Measurements from ENCODE around the gene ADAMTS18.

ADAMTS18 gene

GRCh38 chr16:77442078-77442477 is 7.2 kb upstream of the ADAMTS18 start:
- DNase-seq, result no peak
- H3K27ac ChIP-seq (ENCODE audit: low read depth, low read length), result no peak overlapping the region
- WGBS (ENCODE audit: extremely low coverage, insufficient coverage, low lambda C conversion rate), result no CpG with 5 or more reads among the region's 2 CpGs
- no peak overlapping the region for H3K4me2 ChIP-seq (ENCODE audit: low read length)
- no peak overlapping the region for H2BK120ac ChIP-seq (ENCODE audit: low read depth, low read length)
- H3K9ac ChIP-seq (ENCODE audit: low read length), result no peak overlapping the region
- no peaks in the 10 kb centered on the region for H3K79me1 ChIP-seq (ENCODE audit: low read length)
- peaks cover 2% of the 10 kb centered on the region for H3K4me1 ChIP-seq (ENCODE audit: control insufficient read depth, low read depth, low read length)
- H2BK15ac ChIP-seq (replicated peaks; ENCODE audit: low read depth), result no peak overlapping the region
- no peak overlapping the region for H3K23ac ChIP-seq (ENCODE audit: low read length)
- no peak overlapping the region for H2BK5ac ChIP-seq (ENCODE audit: low read length)
- no peak overlapping the region for H4K5ac ChIP-seq (ENCODE audit: low read length)
- no peak overlapping the region for H3K18ac ChIP-seq (ENCODE audit: low read length)
- no peak overlapping the region for H3K4me3 ChIP-seq (ENCODE audit: low read length)
- H2AK5ac ChIP-seq (ENCODE audit: low read length), result no peak overlapping the region
- no peaks in the 10 kb centered on the region for H3K36me3 ChIP-seq (ENCODE audit: control insufficient read depth, insufficient read depth, low read length)
- H3K79me2 ChIP-seq (ENCODE audit: control insufficient read depth, insufficient read depth, low read length), result no peaks in the 10 kb centered on the region
- H3K4ac ChIP-seq (ENCODE audit: low read depth, low read length), result no peak overlapping the region
- no peaks in the 10 kb centered on the region for H3K27me3 ChIP-seq (ENCODE audit: insufficient read depth, low read length, poor library complexity)
- no peak overlapping the region for H3K56ac ChIP-seq (ENCODE audit: low read length)
- H4K8ac ChIP-seq (ENCODE audit: low read depth, low read length), result no peak overlapping the region

DNA sequence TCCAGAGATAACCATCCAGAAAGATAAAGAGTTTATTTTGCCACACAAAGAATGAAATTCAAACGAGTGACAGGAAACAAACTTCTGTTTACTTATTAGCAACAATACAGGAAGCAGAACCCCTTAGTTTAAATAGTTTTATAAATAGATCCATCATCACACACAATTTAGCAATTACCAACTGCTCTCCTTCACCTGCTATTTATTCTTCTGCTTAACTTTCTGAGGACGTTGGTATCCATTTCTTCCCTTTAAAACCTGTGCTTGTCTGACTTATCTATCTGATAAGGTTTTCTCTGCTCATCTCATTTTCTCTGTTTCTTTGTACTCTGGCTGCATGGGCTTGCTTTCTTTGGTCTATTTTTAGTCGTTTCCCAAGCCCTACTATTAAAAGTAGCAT is 4.3 kb upstream of the ADAMTS18 start:
- H4K8ac ChIP-seq (ENCODE audit: low read depth, low read length), result no peak overlapping the region
- H3K4me1 ChIP-seq (ENCODE audit: control insufficient read depth, low read depth, low read length), result peaks cover 2% of the 10 kb centered on the region
- no peak overlapping the region for H3K4me3 ChIP-seq (ENCODE audit: low read length)
- peak overlapping the region; percentile 64 for H3K27ac ChIP-seq (ENCODE audit: low read depth, low read length)
- no peak overlapping the region for H3K23ac ChIP-seq (ENCODE audit: low read length)
- peak; percentile 24 for DNase-seq
- H3K79me1 ChIP-seq (ENCODE audit: low read length), result no peaks in the 10 kb centered on the region
- H2BK15ac ChIP-seq (replicated peaks; ENCODE audit: low read depth), result no peak overlapping the region
- H3K79me2 ChIP-seq (ENCODE audit: control insufficient read depth, insufficient read depth, low read length), result no peaks in the 10 kb centered on the region
- no peak overlapping the region for H3K18ac ChIP-seq (ENCODE audit: low read length)
- no peak overlapping the region for H3K56ac ChIP-seq (ENCODE audit: low read length)
- H3K27me3 ChIP-seq (ENCODE audit: insufficient read depth, low read length, poor library complexity), result no peaks in the 10 kb centered on the region
- no peaks in the 10 kb centered on the region for H3K36me3 ChIP-seq (ENCODE audit: control insufficient read depth, insufficient read depth, low read length)
- H2BK5ac ChIP-seq (ENCODE audit: low read length), result no peak overlapping the region
- no peak overlapping the region for H3K4me2 ChIP-seq (ENCODE audit: low read length)
- WGBS (ENCODE audit: extremely low coverage, insufficient coverage, low lambda C conversion rate), result no CpG with 5 or more reads among the region's 3 CpGs
- H4K5ac ChIP-seq (ENCODE audit: low read length), result no peak overlapping the region
- no peak overlapping the region for H2BK120ac ChIP-seq (ENCODE audit: low read depth, low read length)
- no peak overlapping the region for H2AK5ac ChIP-seq (ENCODE audit: low read length)
- H3K9ac ChIP-seq (ENCODE audit: low read length), result no peak overlapping the region
- no peak overlapping the region for H3K4ac ChIP-seq (ENCODE audit: low read depth, low read length)

GRCh38 chr16:77437859-77438258 is 3.0 kb upstream of the ADAMTS18 start:
- Histone ChIP-seq H3K4me3 (ENCODE audit: low read length) (no peak overlapping the region), H2BK5ac (ENCODE audit: low read length) (no peak overlapping the region)

GRCh38 chr16:77435272-77435820 is 512 bp upstream of the ADAMTS18 start:
- H3K4me2 ChIP-seq (ENCODE audit: low read length), result peak overlapping the region; percentile 23
- no peak overlapping the region for H3K23ac ChIP-seq (ENCODE audit: low read length)
- peaks cover 8% of the 10 kb centered on the region for H3K27me3 ChIP-seq (ENCODE audit: insufficient read depth, low read length, poor library complexity)
- H3K9ac ChIP-seq (ENCODE audit: low read length), result no peak overlapping the region
- no peaks in the 10 kb centered on the region for H3K36me3 ChIP-seq (ENCODE audit: control insufficient read depth, insufficient read depth, low read length)
- H4K5ac ChIP-seq (ENCODE audit: low read length), result no peak overlapping the region
- peak overlapping the region; percentile 51 for H3K56ac ChIP-seq (ENCODE audit: low read length)
- no CpG with 5 or more reads among the region's 20 CpGs for WGBS (ENCODE audit: extremely low coverage, insufficient coverage, low lambda C conversion rate)
- no peak overlapping the region for H3K27ac ChIP-seq (ENCODE audit: low read depth, low read length)
- no peaks in the 10 kb centered on the region for H3K79me2 ChIP-seq (ENCODE audit: control insufficient read depth, insufficient read depth, low read length)
- no peak overlapping the region for H4K8ac ChIP-seq (ENCODE audit: low read depth, low read length)
- H2BK15ac ChIP-seq (replicated peaks; ENCODE audit: low read depth), result no peak overlapping the region
- H3K4me3 ChIP-seq (ENCODE audit: low read length), result no peak overlapping the region
- H2BK120ac ChIP-seq (ENCODE audit: low read depth, low read length), result no peak overlapping the region
- H3K18ac ChIP-seq (ENCODE audit: low read length), result no peak overlapping the region
- no peak overlapping the region for H2BK5ac ChIP-seq (ENCODE audit: low read length)
- H3K4ac ChIP-seq (ENCODE audit: low read depth, low read length), result no peak overlapping the region
- H3K79me1 ChIP-seq (ENCODE audit: low read length), result no peaks in the 10 kb centered on the region
- H2AK5ac ChIP-seq (ENCODE audit: low read length), result no peak overlapping the region
- H3K4me1 ChIP-seq (ENCODE audit: control insufficient read depth, low read depth, low read length), result peaks cover 2% of the 10 kb centered on the region
- DNase-seq, result peak; percentile 35

More at GRCh38 chr16:77437859-77438258, 3.0 kb upstream of the ADAMTS18 start:
- H3K79me2 ChIP-seq (ENCODE audit: control insufficient read depth, insufficient read depth, low read length), result no peaks in the 10 kb centered on the region
- H3K9ac ChIP-seq (ENCODE audit: low read length), result no peak overlapping the region
- no peak overlapping the region for H3K18ac ChIP-seq (ENCODE audit: low read length)
- H3K27ac ChIP-seq (ENCODE audit: low read depth, low read length), result no peak overlapping the region
- H3K4me1 ChIP-seq (ENCODE audit: control insufficient read depth, low read depth, low read length), result peaks cover 2% of the 10 kb centered on the region
- DNase-seq, result peak; percentile 46
- no peaks in the 10 kb centered on the region for H3K79me1 ChIP-seq (ENCODE audit: low read length)
- no peak overlapping the region for H3K4me2 ChIP-seq (ENCODE audit: low read length)
- H3K4ac ChIP-seq (ENCODE audit: low read depth, low read length), result no peak overlapping the region
- no peak overlapping the region for H2BK15ac ChIP-seq (replicated peaks; ENCODE audit: low read depth)
- H2BK120ac ChIP-seq (ENCODE audit: low read depth, low read length), result no peak overlapping the region
- no CpG with 5 or more reads among the region's 2 CpGs for WGBS (ENCODE audit: extremely low coverage, insufficient coverage, low lambda C conversion rate)
- H3K36me3 ChIP-seq (ENCODE audit: control insufficient read depth, insufficient read depth, low read length), result no peaks in the 10 kb centered on the region
- peaks cover 8% of the 10 kb centered on the region for H3K27me3 ChIP-seq (ENCODE audit: insufficient read depth, low read length, poor library complexity)
- H2AK5ac ChIP-seq (ENCODE audit: low read length), result no peak overlapping the region
- H4K8ac ChIP-seq (ENCODE audit: low read depth, low read length), result no peak overlapping the region
- no peak overlapping the region for H3K56ac ChIP-seq (ENCODE audit: low read length)
- H3K23ac ChIP-seq (ENCODE audit: low read length), result no peak overlapping the region
- no peak overlapping the region for H4K5ac ChIP-seq (ENCODE audit: low read length)

GRCh38 chr16:77434022-77434529 is 758 bp downstream of the ADAMTS18 start:
- no peak overlapping the region for H3K18ac ChIP-seq (ENCODE audit: low read length)
- no peak overlapping the region for H3K27ac ChIP-seq (ENCODE audit: low read depth, low read length)
- no peaks in the 10 kb centered on the region for H3K79me1 ChIP-seq (ENCODE audit: low read length)
- no peak overlapping the region for H4K8ac ChIP-seq (ENCODE audit: low read depth, low read length)
- no peak overlapping the region for H3K23ac ChIP-seq (ENCODE audit: low read length)
- H3K27me3 ChIP-seq (ENCODE audit: insufficient read depth, low read length, poor library complexity), result peaks cover 8% of the 10 kb centered on the region
- no peak overlapping the region for H2BK15ac ChIP-seq (replicated peaks; ENCODE audit: low read depth)
- no peak overlapping the region for H2BK120ac ChIP-seq (ENCODE audit: low read depth, low read length)
- no peaks in the 10 kb centered on the region for H3K36me3 ChIP-seq (ENCODE audit: control insufficient read depth, insufficient read depth, low read length)
- H3K4me3 ChIP-seq (ENCODE audit: low read length), result no peak overlapping the region
- no peak overlapping the region for H3K4ac ChIP-seq (ENCODE audit: low read depth, low read length)
- H3K4me2 ChIP-seq (ENCODE audit: low read length), result peak overlapping the region; percentile 55
- no peaks in the 10 kb centered on the region for H3K79me2 ChIP-seq (ENCODE audit: control insufficient read depth, insufficient read depth, low read length)
- H3K4me1 ChIP-seq (ENCODE audit: control insufficient read depth, low read depth, low read length), result peaks cover 2% of the 10 kb centered on the region
- no peak for DNase-seq
- no peak overlapping the region for H2AK5ac ChIP-seq (ENCODE audit: low read length)
- peak overlapping the region; percentile 37 for H3K56ac ChIP-seq (ENCODE audit: low read length)
- H4K5ac ChIP-seq (ENCODE audit: low read length), result no peak overlapping the region
- no peak overlapping the region for H3K9ac ChIP-seq (ENCODE audit: low read length)
- H2BK5ac ChIP-seq (ENCODE audit: low read length), result no peak overlapping the region
- WGBS (ENCODE audit: extremely low coverage, insufficient coverage, low lambda C conversion rate), result no CpG with 5 or more reads among the region's 17 CpGs

DNA sequence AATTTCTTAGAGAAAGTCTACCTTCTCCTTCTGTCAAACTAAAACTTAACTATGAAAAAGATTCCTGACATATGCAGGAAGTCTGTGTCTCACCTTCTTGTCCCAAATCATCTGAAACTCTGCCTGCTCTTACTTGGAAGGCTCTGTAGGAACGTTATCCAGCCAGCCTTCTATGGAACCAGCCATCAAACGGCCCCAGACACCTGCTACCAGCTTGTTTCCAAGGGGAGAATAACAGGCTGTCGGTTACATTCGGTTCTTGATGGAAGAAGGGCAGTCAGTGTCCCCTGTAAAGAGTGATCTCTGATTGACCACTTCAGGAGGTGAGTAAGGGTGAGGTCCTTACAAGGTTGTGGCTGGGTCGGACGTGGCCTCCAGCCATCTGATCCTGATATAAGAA is 1.7 kb downstream of the ADAMTS18 start:
- no CpG with 5 or more reads among the region's 6 CpGs for WGBS (ENCODE audit: extremely low coverage, insufficient coverage, low lambda C conversion rate)
- no peak overlapping the region for H4K5ac ChIP-seq (ENCODE audit: low read length)
- H3K27me3 ChIP-seq (ENCODE audit: insufficient read depth, low read length, poor library complexity), result peaks cover 8% of the 10 kb centered on the region
- no peaks in the 10 kb centered on the region for H3K79me2 ChIP-seq (ENCODE audit: control insufficient read depth, insufficient read depth, low read length)
- H3K9ac ChIP-seq (ENCODE audit: low read length), result no peak overlapping the region
- no peak overlapping the region for H3K4ac ChIP-seq (ENCODE audit: low read depth, low read length)
- H3K4me2 ChIP-seq (ENCODE audit: low read length), result no peak overlapping the region
- no peaks in the 10 kb centered on the region for H3K36me3 ChIP-seq (ENCODE audit: control insufficient read depth, insufficient read depth, low read length)
- no peak overlapping the region for H2BK15ac ChIP-seq (replicated peaks; ENCODE audit: low read depth)
- H3K79me1 ChIP-seq (ENCODE audit: low read length), result no peaks in the 10 kb centered on the region
- no peak overlapping the region for H3K56ac ChIP-seq (ENCODE audit: low read length)
- H3K4me1 ChIP-seq (ENCODE audit: control insufficient read depth, low read depth, low read length), result no peaks in the 10 kb centered on the region
- H3K18ac ChIP-seq (ENCODE audit: low read length), result no peak overlapping the region
- no peak overlapping the region for H2AK5ac ChIP-seq (ENCODE audit: low read length)
- H2BK5ac ChIP-seq (ENCODE audit: low read length), result no peak overlapping the region
- no peak overlapping the region for H3K4me3 ChIP-seq (ENCODE audit: low read length)
- H3K23ac ChIP-seq (ENCODE audit: low read length), result no peak overlapping the region
- no peak overlapping the region for H4K8ac ChIP-seq (ENCODE audit: low read depth, low read length)
- DNase-seq, result no peak
- H3K27ac ChIP-seq (ENCODE audit: low read depth, low read length), result no peak overlapping the region
- H2BK120ac ChIP-seq (ENCODE audit: low read depth, low read length), result no peak overlapping the region
